DMS153 treated with DMSO at 0.1 percent for 48 hours (cell line): ENCODE measurements around the gene MYH9.

Source experiments
- DNase-seq: peaks from one replicate; lab custom pipeline; 2025; ENCODE audit not compliant: unreplicated experiment; lab: John Stamatoyannopoulos, UW

Gene MYH9

GRCh38 chr22:36332623-36333332 lies 55.0 kb downstream of the MYH9 start:
- DNase-seq, result no peak

DNA sequence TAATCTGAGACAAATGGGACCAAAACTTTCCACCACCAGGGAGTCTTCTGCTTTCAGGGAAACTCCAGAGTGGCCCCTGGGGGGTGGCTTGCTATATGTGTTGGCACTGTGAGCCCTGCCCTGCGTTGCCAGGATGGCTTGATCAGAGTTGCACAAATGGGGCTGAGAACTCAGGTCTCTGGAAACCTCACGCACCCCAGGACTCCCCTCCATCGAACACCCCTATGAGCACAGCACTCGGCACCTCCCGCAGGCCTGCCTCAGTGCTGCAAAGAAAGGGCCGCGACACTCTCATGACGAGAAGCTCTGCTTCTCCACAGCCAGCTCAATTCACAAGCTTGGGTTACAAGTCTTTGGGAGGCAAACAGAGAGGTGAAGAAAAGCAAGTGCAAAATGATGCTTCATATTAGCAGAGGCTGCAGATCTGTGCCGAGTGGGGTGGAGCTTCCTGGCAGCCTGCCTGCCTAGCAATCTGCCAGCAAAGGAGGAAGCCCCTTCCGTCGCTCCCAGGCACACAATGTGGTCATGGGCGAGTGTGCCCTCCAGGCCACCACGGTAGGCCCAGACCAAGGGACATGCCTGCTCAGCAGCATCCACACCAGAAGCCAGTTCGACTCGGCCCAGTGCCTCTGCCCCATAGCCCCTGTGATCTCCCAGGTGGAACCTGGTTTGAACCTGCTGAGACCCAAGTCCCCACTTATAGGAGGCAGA lies 55.7 kb downstream of the MYH9 start:
- DNase-seq, result peak; percentile 4

DNA sequence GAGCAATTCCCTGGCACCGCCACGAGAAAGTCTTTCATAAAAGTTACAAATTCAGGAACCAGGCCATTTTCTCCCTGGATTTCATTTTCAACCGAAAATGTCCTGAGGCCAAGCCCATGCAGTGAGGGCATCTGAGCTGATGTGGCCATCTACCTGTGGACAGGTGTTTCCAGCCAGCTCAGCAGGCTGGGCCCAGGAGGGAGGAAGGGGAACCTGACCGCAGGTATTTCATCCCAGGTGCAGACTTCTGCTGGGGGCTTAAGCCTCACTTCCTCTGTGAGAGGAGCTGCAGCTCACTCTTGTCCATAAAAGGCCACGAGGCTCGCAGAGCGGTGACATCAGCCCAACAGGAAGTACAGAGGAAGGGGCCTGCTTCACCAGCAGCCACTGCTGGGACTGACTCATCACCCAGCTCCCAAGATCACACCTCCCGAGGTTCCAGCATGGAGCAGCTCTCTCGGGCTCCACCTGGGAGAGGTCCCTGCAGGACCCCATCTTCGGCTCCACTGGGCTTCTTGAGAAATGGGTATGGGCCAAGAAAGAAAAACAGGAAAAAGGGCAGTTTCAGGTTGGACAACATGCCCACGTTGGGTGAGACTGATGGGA lies 56.4 kb downstream of the MYH9 start:
- peak; percentile 26 for DNase-seq

- DNase-seq, result no peak
Observed at GRCh38 chr22:36330655-36331305, 57.0 kb downstream of the MYH9 start.

DNA sequence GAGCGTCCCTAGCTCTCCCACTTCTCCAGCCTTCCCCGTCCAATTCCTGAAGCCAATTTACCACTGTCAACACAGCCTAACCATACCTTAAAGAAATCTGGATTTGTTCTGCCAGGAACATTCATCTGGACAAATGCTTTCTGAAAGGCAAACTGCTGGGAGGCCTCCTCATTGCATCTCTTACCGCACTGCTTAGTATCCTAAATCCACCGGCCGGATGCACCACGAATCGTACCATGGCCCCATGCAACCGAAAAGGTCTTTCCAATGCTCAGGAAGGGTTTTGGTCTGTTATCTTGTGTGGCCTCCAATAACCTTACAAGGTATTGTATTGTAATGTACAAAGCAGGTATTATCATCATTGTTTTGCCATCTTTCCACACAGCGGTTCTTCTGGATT lies 57.6 kb downstream of the MYH9 start:
- no peak for DNase-seq

- DNase-seq, result no peak
Observed at GRCh38 chr22:36329254-36330078, 58.3 kb downstream of the MYH9 start.

- DNase-seq, result no peak
Observed at GRCh38 chr22:36328635-36329253, 59.0 kb downstream of the MYH9 start.

- DNase-seq, result no peak
Observed at GRCh38 chr22:36327922-36328551, 59.7 kb downstream of the MYH9 start.

DNA sequence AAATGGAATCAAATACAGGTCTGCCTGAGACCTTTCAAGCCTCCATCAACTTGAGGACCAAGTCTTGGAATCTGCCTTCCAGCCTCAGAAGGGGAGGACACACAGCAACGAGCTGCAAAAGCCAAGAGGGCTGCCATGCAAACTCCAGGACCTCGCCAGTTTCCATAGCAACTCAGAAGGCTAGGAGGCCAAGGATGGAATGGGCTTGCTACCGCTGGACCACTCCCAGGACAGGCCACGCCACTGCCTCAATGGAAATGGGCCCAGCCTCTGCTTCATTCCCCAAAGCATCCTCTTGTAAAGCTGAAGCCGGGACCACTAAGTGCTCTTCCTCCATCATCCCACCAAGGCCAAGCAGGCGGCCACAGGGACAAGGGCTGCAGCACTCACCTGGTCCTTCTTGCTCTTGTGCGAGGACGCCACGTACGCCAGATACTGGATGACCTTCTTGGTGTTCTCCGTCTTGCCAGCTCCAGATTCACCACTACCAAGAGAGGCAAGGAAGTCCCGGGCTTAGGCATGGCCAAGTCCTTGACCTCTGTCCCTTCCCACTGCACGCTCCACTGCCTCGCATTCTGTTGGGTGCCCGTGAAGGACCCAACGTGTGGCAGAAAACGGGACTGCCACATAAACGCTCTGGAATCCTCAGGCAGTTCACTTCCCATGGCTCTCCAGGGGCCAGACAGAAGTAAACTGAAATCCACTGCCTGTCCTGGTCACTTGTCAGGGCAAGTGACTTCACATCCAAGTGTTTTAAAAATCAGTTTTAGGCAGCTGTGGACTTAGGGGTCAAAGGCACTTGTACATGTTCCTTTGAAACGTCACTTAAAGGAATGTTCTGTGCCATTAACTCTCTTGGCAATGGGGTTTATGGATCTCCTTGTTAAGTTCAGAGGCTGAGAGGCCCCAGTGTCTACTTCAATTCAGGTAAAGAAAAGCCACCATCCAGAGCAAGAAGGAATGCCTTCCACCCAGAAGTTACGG lies 61.3 kb downstream of the MYH9 start:
- DNase-seq, result no peak

GRCh38 chr22:36325154-36326031 lies 62.4 kb downstream of the MYH9 start:
- no peak for DNase-seq

DNA sequence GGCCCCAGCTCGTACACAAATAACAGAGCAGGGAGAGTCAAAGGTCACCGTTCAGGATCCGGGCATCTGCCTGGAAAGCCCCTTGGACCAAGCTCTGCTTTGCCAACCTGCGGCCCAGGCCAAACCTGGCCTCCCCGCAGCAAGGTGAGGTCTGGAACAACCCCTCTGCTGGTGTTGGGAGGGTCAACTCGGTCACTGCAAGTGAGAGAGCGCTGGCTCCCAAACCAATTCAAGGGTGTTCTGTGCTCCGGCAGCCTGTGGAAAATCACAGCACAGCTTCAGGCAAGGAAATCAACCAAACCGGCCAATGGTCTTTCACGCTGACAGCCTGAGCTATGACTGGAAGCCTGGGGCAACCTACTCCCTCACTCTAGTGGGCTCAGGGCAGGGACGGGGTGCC lies 63.4 kb downstream of the MYH9 start:
- DNase-seq, result no peak

- DNase-seq, result no peak
Observed at GRCh38 chr22:36323855-36324331, 63.9 kb downstream of the MYH9 start.

DNA sequence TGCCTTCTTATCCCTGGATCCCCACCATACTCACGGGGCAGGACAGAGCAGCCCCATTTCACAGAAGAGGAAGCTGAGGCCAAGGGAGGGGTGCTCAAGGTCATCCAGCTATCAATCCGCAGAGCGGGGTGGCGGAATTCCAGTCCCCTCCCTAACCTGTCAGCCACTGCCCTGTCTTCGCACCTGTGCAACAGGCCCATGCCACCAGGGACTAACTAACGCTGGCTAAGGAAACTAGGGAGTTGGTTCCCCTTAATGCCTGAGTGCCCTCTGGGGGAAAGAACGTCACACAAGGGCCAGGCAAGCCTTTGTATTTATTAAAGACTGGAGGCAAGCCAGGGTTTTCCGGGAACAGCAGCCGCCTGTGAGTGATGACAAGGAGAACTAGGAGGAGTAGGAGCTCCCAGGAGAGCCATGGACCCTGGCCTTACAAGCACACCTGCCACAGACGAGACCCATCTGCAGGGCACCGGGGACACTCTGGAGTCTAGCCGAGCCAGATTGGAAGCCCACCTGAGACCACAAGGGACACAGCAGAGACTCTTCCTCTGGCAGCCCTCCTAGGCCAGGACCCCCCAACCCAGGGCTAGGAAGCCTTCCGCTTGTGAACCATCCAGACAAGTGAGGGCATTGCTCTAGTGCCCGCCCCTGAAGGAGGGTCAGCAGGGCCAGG lies 64.4 kb downstream of the MYH9 start:
- no peak for DNase-seq

DNA sequence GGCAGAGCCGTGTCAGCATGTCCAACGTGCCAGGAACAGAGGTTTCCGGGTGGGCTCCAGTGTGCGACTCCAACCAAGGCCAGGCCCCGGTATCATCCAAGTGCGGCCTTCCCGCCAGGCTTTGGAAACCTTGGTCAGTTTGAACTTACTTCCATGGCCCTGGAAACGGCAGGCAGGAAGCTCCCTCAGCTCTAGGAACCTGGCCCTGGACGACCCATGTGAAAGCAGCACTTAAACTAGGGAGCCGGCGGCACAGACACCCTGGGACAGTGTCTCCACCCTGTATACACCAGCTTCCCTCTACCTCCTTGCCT lies 65.2 kb downstream of the MYH9 start:
- DNase-seq, result no peak

GRCh38 chr22:36321797-36322601 lies 65.8 kb downstream of the MYH9 start:
- DNase-seq, result no peak

DNA sequence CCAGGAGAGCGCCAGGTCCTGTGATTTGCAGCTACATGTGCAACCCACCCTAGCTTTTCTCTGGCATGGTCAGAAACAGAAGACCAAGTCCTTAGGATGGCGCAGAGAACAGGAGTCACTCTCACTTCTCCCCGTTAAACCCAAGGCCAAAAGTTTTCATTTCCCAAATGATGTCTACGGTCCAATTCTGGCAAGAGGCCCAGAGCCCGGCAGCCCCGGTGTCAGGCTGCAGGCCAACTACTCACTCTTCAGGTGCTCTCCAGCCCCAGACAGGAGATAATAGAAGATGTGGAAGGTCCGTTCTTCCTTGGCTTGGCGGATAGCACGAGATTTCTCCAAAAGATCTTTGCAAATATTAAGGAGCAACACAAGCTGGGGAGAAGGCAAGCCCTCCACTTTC lies 67.2 kb downstream of the MYH9 start:
- DNase-seq, result no peak
